Left ventricle myocardium inferior (tissue), 1 donor: ENCODE measurements around the gene CHIT1. TPM values are rescaled to one million over a fixed set of nuclear protein-coding genes. Genes with fewer than 3 reads are reported as not detected.

ENCODE experiments used
- DNase-seq: peaks from one replicate; pipeline ENCODE4 v3.0.0-alpha.2; 2020
- H3K27ac ChIP-seq: fragments of 200-600 bp; replicated peaks from 2 replicates; pipeline ENCODE4 v1.8.0; 2021
- H3K27me3 ChIP-seq: fragments of 200-600 bp; 2 replicates; pipeline ENCODE4 v1.8.0; 2021; ENCODE audit warnings: low read depth
- H3K36me3 ChIP-seq: fragments of 200-600 bp; 2 replicates; pipeline ENCODE4 v1.8.0; 2021
- H3K4me1 ChIP-seq: fragments of 200-600 bp; 2 replicates; pipeline ENCODE4 v1.8.0; 2021
- H3K4me3 ChIP-seq: fragments of 200-600 bp; 2 replicates; pipeline ENCODE4 v1.8.0; 2021; ENCODE audit warnings: mild to moderate bottlenecking, moderate library complexity
- H3K9me3 ChIP-seq: fragments of 200-600 bp; replicated peaks from 2 replicates; pipeline ENCODE4 v1.8.0; 2021
- intact Hi-C: fragments of 100-400 bp; cut with micrococcal nuclease; formaldehyde crosslinking; loops from one replicate; pipeline ENCODE4 v1.11.0; 2022
- total RNA-seq: library from RNA; stranded (reverse); fragmentation: NEBNext Ultra II Directional; extraction: Animal tissue kit (Norgen Biotek cat#: 25700); gene quantifications from one replicate; pipeline ENCODE4 v1.2.1, GENCODE V29; 2021
- TF ChIP-seq, protein P1 (sequence below): fragments of 200-600 bp; IDR thresholded peaks from 2 replicates; pipeline ENCODE4 v1.8.0; 2021; ENCODE audit warnings: antibody characterized with exemption, mild to moderate bottlenecking, borderline replicate concordance
- donor health status: DM: no; HTN: yes; CAD: no; lungs with severe emphysema.

The CHIT1 gene
- total RNA-seq, 1 donor from 2014 or later, result not detected

DNA sequence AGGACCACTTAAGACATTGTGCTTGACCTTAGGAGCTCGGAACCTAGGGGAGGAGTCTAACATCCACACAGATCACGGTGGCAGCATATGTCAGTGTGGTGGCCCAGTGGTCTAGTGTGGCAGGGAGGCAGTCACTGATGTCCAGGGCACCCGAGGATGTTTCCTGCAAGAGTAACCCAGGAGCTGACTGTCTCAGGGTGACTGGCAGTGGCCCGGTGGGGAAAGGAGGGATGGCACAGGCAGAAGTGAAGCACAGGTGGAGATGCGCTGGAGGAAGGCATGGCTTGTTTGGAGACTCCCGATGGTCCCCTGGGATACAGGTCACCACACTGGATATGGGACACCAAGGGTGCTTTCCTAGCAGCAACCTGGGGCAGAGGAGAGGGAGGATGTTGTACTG is 16.3 kb downstream of the CHIT1 start:
- Histone ChIP-seq H3K27me3 (peaks cover 28% of the 10 kb centered on the region), H3K9me3 (no peaks in the 10 kb centered on the region), H3K4me1 (peaks cover 5% of the 10 kb centered on the region), H3K4me3 (no peak overlapping the region), H3K36me3 (no peaks in the 10 kb centered on the region), H3K27ac (no peak overlapping the region)
- no peak for DNase-seq
- intact Hi-C loops, result no loop called here
- TF ChIP-seq, protein P1, sequence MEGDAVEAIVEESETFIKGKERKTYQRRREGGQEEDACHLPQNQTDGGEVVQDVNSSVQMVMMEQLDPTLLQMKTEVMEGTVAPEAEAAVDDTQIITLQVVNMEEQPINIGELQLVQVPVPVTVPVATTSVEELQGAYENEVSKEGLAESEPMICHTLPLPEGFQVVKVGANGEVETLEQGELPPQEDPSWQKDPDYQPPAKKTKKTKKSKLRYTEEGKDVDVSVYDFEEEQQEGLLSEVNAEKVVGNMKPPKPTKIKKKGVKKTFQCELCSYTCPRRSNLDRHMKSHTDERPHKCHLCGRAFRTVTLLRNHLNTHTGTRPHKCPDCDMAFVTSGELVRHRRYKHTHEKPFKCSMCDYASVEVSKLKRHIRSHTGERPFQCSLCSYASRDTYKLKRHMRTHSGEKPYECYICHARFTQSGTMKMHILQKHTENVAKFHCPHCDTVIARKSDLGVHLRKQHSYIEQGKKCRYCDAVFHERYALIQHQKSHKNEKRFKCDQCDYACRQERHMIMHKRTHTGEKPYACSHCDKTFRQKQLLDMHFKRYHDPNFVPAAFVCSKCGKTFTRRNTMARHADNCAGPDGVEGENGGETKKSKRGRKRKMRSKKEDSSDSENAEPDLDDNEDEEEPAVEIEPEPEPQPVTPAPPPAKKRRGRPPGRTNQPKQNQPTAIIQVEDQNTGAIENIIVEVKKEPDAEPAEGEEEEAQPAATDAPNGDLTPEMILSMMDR, result no peak

DNA sequence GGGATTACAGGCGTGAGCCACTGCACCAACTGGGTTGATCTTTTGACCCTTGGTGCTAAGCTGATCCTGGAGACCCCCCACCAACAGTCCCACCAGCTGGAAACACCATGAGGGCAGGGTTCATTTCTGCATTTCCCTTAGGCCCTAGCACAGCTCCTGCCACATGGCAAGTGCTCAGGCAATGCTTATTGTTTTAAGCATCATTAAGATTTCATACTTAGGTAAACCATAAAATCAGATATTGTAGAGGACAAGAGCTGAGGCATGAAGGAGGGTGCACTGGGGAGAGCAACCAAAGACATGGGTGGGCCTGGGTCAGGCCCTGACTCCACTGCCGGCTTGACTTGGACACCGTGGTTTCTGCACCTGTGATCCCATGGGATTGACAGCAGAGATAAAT is 17.7 kb downstream of the CHIT1 start:
- H3K9me3 ChIP-seq, result no peaks in the 10 kb centered on the region
- intact Hi-C loops, result no loop called here
- no peak overlapping the region for H3K4me3 ChIP-seq
- DNase-seq, result no peak
- peaks cover 15% of the 10 kb centered on the region for H3K27me3 ChIP-seq
- no peaks in the 10 kb centered on the region for H3K36me3 ChIP-seq
- no peak overlapping the region for H3K27ac ChIP-seq
- TF ChIP-seq, protein P1, result no peak
- peaks cover 5% of the 10 kb centered on the region for H3K4me1 ChIP-seq

DNA sequence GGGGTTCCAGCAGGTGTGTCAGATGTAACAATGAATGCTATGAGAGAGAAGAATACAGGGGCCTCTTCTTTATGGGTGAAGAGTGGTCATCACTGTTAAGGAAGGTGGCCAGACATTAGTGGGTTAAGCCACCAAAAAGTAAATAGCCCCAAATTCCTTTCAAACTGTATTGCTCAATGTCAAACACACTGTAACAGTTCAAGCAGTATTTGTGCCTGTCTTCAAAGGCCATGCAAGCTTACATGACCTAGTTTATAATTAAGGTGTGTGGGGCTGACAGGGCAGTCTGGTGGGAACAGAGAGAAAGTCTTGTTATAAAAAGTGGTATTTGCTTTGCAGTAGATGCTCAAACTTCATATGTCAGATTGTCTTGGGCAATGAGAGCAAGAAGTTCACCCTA is 18.5 kb downstream of the CHIT1 start:
- Histone ChIP-seq H3K9me3 (no peaks in the 10 kb centered on the region), H3K4me3 (no peak overlapping the region), H3K27ac (no peak overlapping the region), H3K36me3 (no peaks in the 10 kb centered on the region), H3K27me3 (peaks cover 9% of the 10 kb centered on the region), H3K4me1 (peaks cover under 1% of the 10 kb centered on the region)
- DNase-seq, result no peak
- intact Hi-C loops, result no loop called here
- TF ChIP-seq, protein P1, result no peak

DNA sequence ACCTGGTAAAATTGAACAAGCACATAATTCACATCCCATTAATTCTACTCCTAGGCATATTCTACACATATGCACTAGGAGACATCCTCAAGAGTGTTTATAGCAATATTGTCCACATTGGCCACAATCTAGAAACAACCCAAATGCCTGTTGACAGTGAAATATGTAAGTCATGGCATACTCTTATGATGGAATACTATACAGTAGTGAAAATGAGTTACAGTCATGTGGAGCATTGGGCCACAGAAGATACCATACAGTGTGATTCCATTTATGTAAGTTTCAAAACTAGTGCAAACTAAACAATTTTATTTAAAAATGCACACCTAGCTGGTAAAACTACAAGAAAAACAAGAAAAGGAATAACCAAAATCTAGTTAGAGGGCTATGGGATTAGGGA is 19.1 kb downstream of the CHIT1 start:
- Histone ChIP-seq H3K9me3 (no peaks in the 10 kb centered on the region), H3K27me3 (peaks cover 9% of the 10 kb centered on the region), H3K27ac (no peak overlapping the region), H3K4me1 (no peaks in the 10 kb centered on the region), H3K4me3 (no peak overlapping the region), H3K36me3 (no peaks in the 10 kb centered on the region)
- intact Hi-C loops, result no loop called here
- TF ChIP-seq, protein P1, result no peak
- DNase-seq, result no peak

DNA sequence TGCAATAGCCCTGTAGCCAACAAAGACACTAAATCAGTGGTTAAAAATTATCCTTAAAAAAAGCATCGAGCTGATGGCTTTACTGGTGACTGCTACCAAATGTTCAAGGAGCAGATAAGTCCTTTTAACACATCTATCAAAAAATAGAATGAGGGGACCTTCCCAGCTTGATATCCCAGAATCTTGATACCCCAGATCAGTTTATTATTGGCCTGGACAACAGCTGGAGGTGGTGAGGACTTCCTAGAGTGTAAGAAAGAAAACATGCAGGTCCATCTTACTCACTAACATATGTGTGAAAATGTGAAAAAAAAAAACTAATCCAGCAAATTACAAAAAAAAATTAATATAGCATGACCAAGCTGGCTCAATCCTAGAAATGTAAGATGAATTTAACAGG is 21.3 kb downstream of the CHIT1 start:
- TF ChIP-seq, protein P1, result no peak
- no peaks in the 10 kb centered on the region for H3K9me3 ChIP-seq
- no peak overlapping the region for H3K27ac ChIP-seq
- H3K4me1 ChIP-seq, result no peaks in the 10 kb centered on the region
- DNase-seq, result no peak
- intact Hi-C loops, result no loop called here
- no peaks in the 10 kb centered on the region for H3K36me3 ChIP-seq
- no peak overlapping the region for H3K4me3 ChIP-seq
- peaks cover 8% of the 10 kb centered on the region for H3K27me3 ChIP-seq

DNA sequence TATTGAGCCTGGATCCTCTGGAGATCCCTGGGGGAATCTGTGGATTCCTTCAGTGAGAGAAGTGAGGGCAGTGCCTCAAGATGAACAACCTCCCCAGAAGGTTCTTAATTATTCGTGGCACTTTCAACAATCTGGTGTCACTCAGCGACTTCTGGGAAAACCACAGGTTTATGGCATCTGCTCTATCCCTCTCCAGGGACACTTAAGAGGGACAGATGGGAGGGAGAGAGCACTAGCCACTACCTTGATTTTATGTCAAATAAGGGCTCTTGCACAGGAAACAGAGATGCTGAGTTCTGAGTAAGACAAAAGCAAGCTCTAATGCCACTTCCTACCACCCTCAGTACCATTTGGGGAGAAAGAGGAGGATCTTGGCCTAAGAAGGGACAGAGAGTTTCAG is 21.7 kb downstream of the CHIT1 start:
- TF ChIP-seq, protein P1, result no peak
- Histone ChIP-seq H3K9me3 (no peaks in the 10 kb centered on the region), H3K27ac (no peak overlapping the region), H3K4me1 (no peaks in the 10 kb centered on the region), H3K27me3 (peaks cover 4% of the 10 kb centered on the region), H3K4me3 (no peak overlapping the region), H3K36me3 (no peaks in the 10 kb centered on the region)
- intact Hi-C loops, result no loop called here
- no peak for DNase-seq
